ENCODE results near the gene HBP1. TPM values are rescaled to one million over a fixed set of nuclear protein-coding genes. Genes with fewer than 3 reads are reported as not detected.
A peak's percentile ranks its signal among the peaks of the same experiment; 100 is the strongest.
"Not testable (repeated sequence)": the region's sequence is repeated elsewhere in the genome, so short reads cannot be mapped to it uniquely, and the experiment has no call there.

HBP1 gene
- total RNA-seq, 1 donor = 90.9 TPM

DNA sequence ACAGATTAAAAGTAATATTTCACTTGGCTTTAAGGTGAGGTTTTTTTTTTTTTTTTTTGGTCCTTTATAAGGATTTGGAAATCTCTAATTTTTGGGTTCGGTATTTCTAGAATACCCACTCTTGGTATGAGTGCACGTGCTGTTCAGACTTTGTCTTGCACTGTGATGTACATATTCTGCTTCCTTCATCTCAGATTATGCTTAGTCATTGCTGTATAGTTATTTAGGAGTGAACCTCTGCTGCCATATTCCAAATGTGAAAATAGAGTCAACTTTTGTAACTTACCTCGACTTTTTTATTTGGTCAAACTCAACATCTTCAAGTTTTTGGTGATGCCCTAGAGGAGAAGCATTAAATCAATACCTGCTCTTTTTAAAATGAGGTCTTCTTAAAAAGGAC lies 40.1 kb upstream of the HBP1 start:
- no peak for DNase-seq (ENCODE audit: low read depth)
- H3K4me3 ChIP-seq (ENCODE audit: low read depth, low read length) = no peak overlapping the region
- TF ChIP-seq, protein P1, sequence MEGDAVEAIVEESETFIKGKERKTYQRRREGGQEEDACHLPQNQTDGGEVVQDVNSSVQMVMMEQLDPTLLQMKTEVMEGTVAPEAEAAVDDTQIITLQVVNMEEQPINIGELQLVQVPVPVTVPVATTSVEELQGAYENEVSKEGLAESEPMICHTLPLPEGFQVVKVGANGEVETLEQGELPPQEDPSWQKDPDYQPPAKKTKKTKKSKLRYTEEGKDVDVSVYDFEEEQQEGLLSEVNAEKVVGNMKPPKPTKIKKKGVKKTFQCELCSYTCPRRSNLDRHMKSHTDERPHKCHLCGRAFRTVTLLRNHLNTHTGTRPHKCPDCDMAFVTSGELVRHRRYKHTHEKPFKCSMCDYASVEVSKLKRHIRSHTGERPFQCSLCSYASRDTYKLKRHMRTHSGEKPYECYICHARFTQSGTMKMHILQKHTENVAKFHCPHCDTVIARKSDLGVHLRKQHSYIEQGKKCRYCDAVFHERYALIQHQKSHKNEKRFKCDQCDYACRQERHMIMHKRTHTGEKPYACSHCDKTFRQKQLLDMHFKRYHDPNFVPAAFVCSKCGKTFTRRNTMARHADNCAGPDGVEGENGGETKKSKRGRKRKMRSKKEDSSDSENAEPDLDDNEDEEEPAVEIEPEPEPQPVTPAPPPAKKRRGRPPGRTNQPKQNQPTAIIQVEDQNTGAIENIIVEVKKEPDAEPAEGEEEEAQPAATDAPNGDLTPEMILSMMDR (IDR thresholded peaks at IDR 0.05; ENCODE audit: insufficient read depth, low read length) = no peak

DNA sequence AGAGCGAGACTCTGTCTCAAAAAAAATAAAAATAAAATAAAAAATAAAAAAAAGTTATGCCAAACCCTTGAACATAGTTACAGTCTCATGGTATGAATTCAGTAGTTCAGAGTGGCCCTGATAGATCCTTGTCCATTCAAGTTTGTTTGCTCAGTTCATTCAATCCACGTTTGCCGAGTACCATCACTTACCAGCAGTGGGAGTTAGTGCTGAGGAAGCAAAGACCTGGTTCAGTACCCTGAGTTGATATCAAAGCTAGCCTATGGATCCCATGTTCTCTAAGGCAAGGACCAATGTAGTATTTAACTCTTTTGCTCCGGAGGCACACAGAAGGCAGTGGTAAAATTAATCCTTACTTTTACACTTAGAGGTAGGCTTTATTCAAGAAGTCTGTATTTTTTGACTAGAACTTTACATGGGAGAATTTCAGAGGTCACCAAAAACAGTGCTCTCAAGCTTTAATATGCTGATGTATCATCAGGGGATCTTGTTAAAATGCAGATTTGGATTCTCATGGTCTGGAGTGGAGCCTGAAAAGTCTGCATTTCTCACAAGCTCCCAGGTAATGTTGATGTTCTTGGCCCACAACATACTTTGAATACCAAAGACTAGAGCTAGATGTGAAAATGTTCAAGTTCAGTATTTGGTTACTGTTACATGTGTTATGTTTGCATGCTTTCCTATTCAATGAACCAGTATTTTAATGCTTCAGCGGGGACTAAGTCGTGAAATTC lies 38.1 kb upstream of the HBP1 start:
- H3K4me3 ChIP-seq (ENCODE audit: low read depth, low read length) = no peak overlapping the region
- no peak for DNase-seq (ENCODE audit: low read depth)
- TF ChIP-seq, protein P1 (IDR thresholded peaks at IDR 0.05; ENCODE audit: insufficient read depth, low read length) = peak; percentile 3

- H3K4me3 ChIP-seq (ENCODE audit: low read depth, low read length) = no peak overlapping the region
- DNase-seq (ENCODE audit: low read depth) = no peak
- TF ChIP-seq, protein P1 (IDR thresholded peaks at IDR 0.05; ENCODE audit: insufficient read depth, low read length) = no peak
These were observed 35.4 kb upstream of the HBP1 start for GRCh38 chr7:107133396-107133795.

- no peak overlapping the region for H3K4me3 ChIP-seq (ENCODE audit: low read depth, low read length)
- DNase-seq (ENCODE audit: low read depth) = no peak
- TF ChIP-seq, protein P1 (IDR thresholded peaks at IDR 0.05; ENCODE audit: insufficient read depth, low read length) = no peak
These were observed 29.9 kb upstream of the HBP1 start for GRCh38 chr7:107138696-107139420.

GRCh38 chr7:107143875-107144274 lies 24.9 kb upstream of the HBP1 start:
- H3K4me3 ChIP-seq (ENCODE audit: low read depth, low read length); DNase-seq (ENCODE audit: low read depth): not testable (repeated sequence)

DNA sequence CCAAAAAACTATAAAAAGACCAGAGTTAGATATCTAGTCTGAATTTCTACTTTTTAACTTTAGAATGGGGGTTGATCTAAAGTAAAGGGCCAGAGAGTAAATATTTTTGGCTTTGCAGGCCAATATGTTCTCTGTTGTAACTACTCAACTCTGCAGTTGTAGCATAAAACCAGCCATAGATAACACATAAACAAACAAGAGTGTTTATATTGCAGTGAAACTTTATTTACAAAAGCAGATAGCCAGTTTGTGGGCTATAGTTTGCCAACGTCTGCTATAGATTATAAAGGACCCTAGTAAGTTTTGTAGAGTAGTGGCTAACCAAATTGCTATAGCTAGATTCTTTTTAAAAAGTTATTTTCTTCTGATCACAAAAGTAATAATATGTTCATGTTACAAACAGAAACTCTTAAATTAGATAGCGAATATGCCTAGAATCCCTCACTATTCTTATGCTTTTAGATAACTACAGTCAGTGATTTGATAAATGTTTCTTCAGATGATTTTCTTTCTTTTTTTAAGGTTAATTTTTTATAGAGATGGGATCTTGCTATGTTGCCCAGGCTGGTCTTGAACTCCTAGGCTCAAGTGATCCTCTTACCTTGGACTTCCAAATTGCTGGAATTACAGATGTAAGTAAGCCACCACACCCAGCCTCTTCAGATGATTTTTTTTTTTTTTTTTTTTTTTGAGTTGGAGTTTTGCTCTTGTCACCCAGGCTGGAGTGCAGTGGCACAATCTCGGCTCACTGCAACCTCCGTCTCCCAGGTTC lies 23.6 kb upstream of the HBP1 start:
- H3K4me3 ChIP-seq (ENCODE audit: low read depth, low read length) = no peak overlapping the region
- DNase-seq (ENCODE audit: low read depth) = no peak
- TF ChIP-seq, protein P1 (IDR thresholded peaks at IDR 0.05; ENCODE audit: insufficient read depth, low read length) = no peak

All from fibroblast of the aortic adventitia (primary cell).